HCT116 (cell line): ENCODE results near the gene TOX3.

Experiments used
- CEBPB ChIP-seq: IDR thresholded peaks from 2 replicates; pipeline ENCODE4 v1.6.1; 2012; ENCODE audit warnings: low read depth
- EGR1 ChIP-seq: IDR thresholded peaks from 2 replicates; pipeline ENCODE4 v1.6.1; 2012; ENCODE audit warnings: low read depth
- EZH2 ChIP-seq: fragments of 200-600 bp; sonication (generic); IDR thresholded peaks from 2 replicates; pipeline ENCODE4 v1.6.1; 2017; ENCODE audit warnings: antibody characterized with exemption, mixed run types
- FOSL1 ChIP-seq: IDR thresholded peaks from 2 replicates; pipeline ENCODE4 v1.6.1; 2012; ENCODE audit warnings: low read depth
- JUND ChIP-seq: IDR thresholded peaks from 2 replicates; pipeline ENCODE4 v1.6.1; 2012
- POLR2A ChIP-seq: IDR thresholded peaks from 2 replicates; pipeline ENCODE4 v1.7.0; 2011; ENCODE audit warnings: borderline replicate concordance; ENCODE audit not compliant: insufficient read depth, insufficient read length; ENCODE audit errors: extremely low read depth
- POLR2AphosphoS5 ChIP-seq: IDR thresholded peaks from 2 replicates; pipeline ENCODE4 v1.6.1; 2011; ENCODE audit warnings: mild to moderate bottlenecking, low read depth, low read length, moderate library complexity
- RAD21 ChIP-seq: IDR thresholded peaks from 2 replicates; pipeline ENCODE4 v1.6.1; 2012; ENCODE audit warnings: low read depth, mild to moderate bottlenecking
- SP1 ChIP-seq: IDR thresholded peaks from 2 replicates; pipeline ENCODE4 v1.6.1; 2012; ENCODE audit warnings: low read depth
- YY1 ChIP-seq: IDR thresholded peaks from 2 replicates; pipeline ENCODE4 v1.6.1; 2011; ENCODE audit warnings: low read length, low read depth, moderate library complexity, mild to moderate bottlenecking; ENCODE audit not compliant: insufficient replicate concordance; ENCODE audit errors: extremely low read depth
- ZNF274 ChIP-seq: fragments of 200-500 bp; sonication (Bioruptor generic); IDR thresholded peaks from 2 replicates; pipeline ENCODE4 v1.6.1; 2014; ENCODE audit warnings: mild to moderate bottlenecking, low read depth, low read length, inconsistent platforms
- TF ChIP-seq, protein P1 (sequence below), 3 experiments: fragments of 200-600 bp in 1 of 3; sonication (generic) in 1 of 3; IDR thresholded peaks in 2 of 3; conservative IDR thresholded peaks in 1 of 3; 2 replicates each; pipeline ENCODE4 v1.5.1; 2012 to 2017; ENCODE audit warnings: low read depth in 2 of 3, low read length in 2 of 3, antibody characterized with exemption in 1 of 3, borderline replicate concordance in 1 of 3, control low read depth in 1 of 3, mild to moderate bottlenecking in 1 of 3, mixed read lengths in 1 of 3, mixed run types in 1 of 3, moderate library complexity in 1 of 3; ENCODE audit not compliant: insufficient read depth in 1 of 3
- TF ChIP-seq, protein P2 (sequence below): IDR thresholded peaks from 2 replicates; pipeline ENCODE4 v1.6.1; 2012
- TF ChIP-seq, protein P3 (sequence below): IDR thresholded peaks from 2 replicates; pipeline ENCODE4 v1.6.1; 2012

DNA sequence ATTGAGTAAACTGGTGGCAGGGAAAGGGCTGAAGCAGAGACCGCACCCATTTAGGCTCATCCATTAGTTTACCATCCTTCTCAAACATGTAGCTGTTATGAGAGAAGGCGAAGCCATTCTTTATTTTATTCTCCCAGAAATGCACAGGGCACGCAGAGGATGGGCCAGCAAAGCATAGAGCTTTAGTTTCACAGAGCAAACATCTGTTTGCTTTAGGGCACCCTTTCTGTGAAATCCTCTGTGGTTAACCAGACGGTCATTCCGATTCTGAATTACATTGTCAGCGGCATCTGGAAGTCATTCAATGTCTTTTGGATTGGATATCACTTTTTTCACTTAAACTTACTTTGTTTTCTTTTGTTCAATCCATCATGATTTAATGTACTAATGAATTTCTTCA lies 96.0 kb downstream of the TOX3 start:
- no peak for TF ChIP-seq CEBPB
- no peak for TF ChIP-seq SP1
- TF ChIP-seq ZNF274, result no peak
- no peak for TF ChIP-seq POLR2A
- TF ChIP-seq EZH2, result no peak
- no peak for TF ChIP-seq EGR1
- TF ChIP-seq, protein P1, sequence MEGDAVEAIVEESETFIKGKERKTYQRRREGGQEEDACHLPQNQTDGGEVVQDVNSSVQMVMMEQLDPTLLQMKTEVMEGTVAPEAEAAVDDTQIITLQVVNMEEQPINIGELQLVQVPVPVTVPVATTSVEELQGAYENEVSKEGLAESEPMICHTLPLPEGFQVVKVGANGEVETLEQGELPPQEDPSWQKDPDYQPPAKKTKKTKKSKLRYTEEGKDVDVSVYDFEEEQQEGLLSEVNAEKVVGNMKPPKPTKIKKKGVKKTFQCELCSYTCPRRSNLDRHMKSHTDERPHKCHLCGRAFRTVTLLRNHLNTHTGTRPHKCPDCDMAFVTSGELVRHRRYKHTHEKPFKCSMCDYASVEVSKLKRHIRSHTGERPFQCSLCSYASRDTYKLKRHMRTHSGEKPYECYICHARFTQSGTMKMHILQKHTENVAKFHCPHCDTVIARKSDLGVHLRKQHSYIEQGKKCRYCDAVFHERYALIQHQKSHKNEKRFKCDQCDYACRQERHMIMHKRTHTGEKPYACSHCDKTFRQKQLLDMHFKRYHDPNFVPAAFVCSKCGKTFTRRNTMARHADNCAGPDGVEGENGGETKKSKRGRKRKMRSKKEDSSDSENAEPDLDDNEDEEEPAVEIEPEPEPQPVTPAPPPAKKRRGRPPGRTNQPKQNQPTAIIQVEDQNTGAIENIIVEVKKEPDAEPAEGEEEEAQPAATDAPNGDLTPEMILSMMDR (IDR thresholded peaks at IDR 0.05 in 2 of 3, conservative IDR thresholded peaks at IDR 0.05 in 1 of 3; ENCODE audit: borderline replicate concordance in 1 of 3, insufficient read depth in 1 of 3, low read depth in 2 of 3, low read length in 2 of 3), result no peak
- TF ChIP-seq, protein P2, sequence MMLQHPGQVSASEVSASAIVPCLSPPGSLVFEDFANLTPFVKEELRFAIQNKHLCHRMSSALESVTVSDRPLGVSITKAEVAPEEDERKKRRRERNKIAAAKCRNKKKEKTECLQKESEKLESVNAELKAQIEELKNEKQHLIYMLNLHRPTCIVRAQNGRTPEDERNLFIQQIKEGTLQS, result no peak
- TF ChIP-seq JUND, result no peak
- no peak for TF ChIP-seq POLR2AphosphoS5
- TF ChIP-seq RAD21, result no peak
- no peak for TF ChIP-seq YY1
- TF ChIP-seq, protein P3, sequence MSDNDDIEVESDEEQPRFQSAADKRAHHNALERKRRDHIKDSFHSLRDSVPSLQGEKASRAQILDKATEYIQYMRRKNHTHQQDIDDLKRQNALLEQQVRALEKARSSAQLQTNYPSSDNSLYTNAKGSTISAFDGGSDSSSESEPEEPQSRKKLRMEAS, result no peak
- no peak for TF ChIP-seq FOSL1
